Measurements from ENCODE around the gene ERC2.

DNA sequence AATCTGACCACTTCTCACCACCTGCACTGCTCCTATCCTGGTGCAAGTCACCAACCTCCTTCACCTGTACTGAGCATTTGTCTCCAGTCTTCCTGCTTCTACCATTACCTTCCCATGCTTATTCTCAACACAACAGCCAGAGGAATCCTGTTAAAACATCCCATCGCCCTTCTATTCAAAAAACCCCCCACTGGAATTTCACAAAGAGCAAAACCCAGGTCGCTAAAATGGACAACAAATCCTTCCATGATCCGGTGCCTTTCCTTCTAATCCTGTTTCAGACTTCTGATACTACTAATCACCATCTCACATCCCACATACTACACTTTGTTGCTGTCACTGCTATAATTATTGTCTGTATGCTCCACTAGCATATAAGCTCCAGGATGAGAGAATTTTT lies 85.2 kb downstream of the ERC2 start:
- TF ChIP-seq ZNF621 (tag by site-specific recombination; IDR thresholded peaks at IDR 0.05) (no peak), ZNF114 (tag by site-specific recombination; IDR thresholded peaks at IDR 0.05) (no peak), ZBTB8A (tag by site-specific recombination; IDR thresholded peaks at IDR 0.05) (no peak), ZNF133 (tag by site-specific recombination; IDR thresholded peaks at IDR 0.05) (no peak), CTCF (tag by site-specific recombination; IDR thresholded peaks at IDR 0.05) (no peak), ZBTB1 (tag by site-specific recombination; IDR thresholded peaks at IDR 0.05) (no peak), YY1 (tag by site-specific recombination; IDR thresholded peaks at IDR 0.05) (no peak), ZBTB7A (tag by site-specific recombination; IDR thresholded peaks at IDR 0.05; ENCODE audit: low read depth) (no peak), PATZ1 (tag by site-specific recombination; IDR thresholded peaks at IDR 0.05) (no peak), RBAK (tag by site-specific recombination; IDR thresholded peaks at IDR 0.05) (no peak), TCF7L2 (IDR thresholded peaks at IDR 0.05; ENCODE audit: borderline replicate concordance, low read depth, low read length) (no peak)
- TF ChIP-seq, protein P1, sequence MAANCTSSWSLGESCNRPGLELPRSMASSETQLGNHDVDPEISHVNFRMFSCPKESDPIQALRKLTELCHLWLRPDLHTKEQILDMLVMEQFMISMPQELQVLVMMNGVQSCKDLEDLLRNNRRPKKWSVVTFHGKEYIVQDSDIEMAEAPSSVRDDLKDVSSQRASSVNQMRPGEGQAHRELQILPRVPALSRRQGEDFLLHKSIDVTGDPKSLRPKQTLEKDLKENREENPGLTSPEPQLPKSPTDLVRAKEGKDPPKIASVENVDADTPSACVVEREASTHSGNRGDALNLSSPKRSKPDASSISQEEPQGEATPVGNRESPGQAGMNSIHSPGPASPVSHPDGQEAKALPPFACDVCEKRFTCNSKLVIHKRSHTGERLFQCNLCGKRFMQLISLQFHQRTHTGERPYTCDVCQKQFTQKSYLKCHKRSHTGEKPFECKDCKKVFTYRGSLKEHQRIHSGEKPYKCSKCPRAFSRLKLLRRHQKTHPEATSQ (tag by site-specific recombination; IDR thresholded peaks at IDR 0.05): no peak
- TF ChIP-seq, protein P2, sequence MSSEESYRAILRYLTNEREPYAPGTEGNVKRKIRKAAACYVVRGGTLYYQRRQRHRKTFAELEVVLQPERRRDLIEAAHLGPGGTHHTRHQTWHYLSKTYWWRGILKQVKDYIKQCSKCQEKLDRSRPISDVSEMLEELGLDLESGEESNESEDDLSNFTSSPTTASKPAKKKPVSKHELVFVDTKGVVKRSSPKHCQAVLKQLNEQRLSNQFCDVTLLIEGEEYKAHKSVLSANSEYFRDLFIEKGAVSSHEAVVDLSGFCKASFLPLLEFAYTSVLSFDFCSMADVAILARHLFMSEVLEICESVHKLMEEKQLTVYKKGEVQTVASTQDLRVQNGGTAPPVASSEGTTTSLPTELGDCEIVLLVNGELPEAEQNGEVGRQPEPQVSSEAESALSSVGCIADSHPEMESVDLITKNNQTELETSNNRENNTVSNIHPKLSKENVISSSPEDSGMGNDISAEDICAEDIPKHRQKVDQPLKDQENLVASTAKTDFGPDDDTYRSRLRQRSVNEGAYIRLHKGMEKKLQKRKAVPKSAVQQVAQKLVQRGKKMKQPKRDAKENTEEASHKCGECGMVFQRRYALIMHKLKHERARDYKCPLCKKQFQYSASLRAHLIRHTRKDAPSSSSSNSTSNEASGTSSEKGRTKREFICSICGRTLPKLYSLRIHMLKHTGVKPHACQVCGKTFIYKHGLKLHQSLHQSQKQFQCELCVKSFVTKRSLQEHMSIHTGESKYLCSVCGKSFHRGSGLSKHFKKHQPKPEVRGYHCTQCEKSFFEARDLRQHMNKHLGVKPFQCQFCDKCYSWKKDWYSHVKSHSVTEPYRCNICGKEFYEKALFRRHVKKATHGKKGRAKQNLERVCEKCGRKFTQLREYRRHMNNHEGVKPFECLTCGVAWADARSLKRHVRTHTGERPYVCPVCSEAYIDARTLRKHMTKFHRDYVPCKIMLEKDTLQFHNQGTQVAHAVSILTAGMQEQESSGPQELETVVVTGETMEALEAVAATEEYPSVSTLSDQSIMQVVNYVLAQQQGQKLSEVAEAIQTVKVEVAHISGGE (tag by site-specific recombination; conservative IDR thresholded peaks at IDR 0.05; ENCODE audit: low read depth): no peak

Data from HEK293 (cell line).